DOHH2 (cell line): ENCODE results near the gene NUDT14.

Experiments used
- EZH2phosphoT487 ChIP-seq: fragments of 200-600 bp; sonication (generic); IDR thresholded peaks from 2 replicates; pipeline ENCODE4 v1.6.1; 2017; ENCODE audit warnings: borderline replicate concordance, mild to moderate bottlenecking, antibody characterized with exemption, low read length, moderate library complexity, mixed read lengths
- TF ChIP-seq, protein P1 (sequence below): fragments of 200-600 bp; sonication (generic); IDR thresholded peaks from one replicate; pipeline ENCODE4 v1.5.1; 2014; ENCODE audit warnings: antibody characterized with exemption, mild to moderate bottlenecking, low read depth, low read length; ENCODE audit not compliant: poor library complexity, severe bottlenecking

DNA sequence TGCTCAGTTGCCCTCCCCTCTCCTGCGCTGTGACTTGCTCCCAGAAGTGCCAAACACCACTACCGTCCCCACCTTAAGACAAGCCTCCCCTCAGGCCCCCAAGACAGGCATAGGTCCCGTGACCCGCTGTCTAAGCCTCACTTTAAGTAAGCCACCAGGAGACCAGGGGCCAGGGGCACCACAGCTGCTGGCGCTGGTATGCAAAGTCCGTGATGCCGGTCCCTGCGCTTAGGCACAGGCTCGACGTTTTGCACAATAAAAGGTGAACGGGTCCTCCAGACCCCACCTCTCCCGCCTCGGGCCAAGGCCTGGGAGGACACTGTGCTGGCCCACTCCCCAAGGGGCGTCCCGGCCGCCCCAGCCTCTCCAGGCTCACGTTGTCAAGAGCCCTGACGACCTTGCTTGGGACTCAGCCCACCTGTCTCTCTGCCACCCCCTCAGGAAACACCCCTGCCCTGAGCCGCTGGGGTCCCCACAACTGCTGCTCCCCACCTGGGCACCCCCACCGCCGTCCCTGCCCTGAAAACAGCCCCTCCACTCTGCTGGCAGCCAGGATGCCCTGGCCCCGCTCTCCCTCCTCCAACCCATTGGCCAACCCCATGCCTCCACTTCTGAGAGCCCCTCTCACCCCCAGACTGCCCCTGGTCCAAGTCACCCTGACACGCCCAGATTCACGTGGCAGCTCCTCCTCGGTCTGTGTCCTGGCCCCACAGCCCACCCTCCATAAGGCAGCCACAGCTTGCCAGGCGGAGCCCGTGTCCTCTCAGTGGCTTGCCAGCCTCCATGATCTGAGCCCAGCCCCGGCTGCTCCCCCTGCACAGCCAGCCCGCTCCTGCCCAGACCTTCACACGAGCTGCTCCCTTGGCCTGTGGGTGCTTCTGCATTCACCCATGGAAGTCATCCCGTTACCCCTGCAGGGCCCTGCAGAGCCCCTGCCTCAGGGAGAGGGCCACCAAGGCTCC lies 24.4 kb downstream of the NUDT14 start:
- TF ChIP-seq, protein P1, sequence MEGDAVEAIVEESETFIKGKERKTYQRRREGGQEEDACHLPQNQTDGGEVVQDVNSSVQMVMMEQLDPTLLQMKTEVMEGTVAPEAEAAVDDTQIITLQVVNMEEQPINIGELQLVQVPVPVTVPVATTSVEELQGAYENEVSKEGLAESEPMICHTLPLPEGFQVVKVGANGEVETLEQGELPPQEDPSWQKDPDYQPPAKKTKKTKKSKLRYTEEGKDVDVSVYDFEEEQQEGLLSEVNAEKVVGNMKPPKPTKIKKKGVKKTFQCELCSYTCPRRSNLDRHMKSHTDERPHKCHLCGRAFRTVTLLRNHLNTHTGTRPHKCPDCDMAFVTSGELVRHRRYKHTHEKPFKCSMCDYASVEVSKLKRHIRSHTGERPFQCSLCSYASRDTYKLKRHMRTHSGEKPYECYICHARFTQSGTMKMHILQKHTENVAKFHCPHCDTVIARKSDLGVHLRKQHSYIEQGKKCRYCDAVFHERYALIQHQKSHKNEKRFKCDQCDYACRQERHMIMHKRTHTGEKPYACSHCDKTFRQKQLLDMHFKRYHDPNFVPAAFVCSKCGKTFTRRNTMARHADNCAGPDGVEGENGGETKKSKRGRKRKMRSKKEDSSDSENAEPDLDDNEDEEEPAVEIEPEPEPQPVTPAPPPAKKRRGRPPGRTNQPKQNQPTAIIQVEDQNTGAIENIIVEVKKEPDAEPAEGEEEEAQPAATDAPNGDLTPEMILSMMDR, result no peak
- TF ChIP-seq EZH2phosphoT487, result no peak
